Measurements from ENCODE around the gene EFCC1.

The EFCC1 gene, protein sequence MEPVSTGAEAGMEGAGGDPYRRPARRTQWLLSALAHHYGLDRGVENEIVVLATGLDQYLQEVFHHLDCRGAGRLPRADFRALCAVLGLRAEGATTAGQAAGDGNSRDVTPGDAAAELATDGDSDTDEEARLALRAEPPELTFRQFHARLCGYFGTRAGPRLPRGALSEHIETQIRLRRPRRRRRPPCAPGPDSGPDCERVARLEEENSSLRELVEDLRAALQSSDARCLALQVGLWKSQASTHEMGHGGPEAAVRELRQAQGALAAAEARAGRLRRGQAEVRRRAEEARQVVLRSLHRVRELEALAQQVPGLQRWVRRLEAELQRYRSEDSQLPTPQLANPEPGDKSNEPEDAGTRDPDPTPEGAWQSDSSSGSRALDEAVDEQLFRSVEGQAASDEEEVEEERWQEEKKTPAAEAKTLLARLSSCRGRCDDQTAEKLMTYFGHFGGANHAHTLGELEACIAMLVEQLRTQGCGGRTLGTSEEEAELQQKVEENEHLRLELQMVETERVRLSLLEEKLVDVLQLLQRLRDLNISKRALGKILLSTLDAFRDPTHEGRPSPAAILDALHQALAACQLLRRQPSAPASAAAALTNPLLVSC

DNA sequence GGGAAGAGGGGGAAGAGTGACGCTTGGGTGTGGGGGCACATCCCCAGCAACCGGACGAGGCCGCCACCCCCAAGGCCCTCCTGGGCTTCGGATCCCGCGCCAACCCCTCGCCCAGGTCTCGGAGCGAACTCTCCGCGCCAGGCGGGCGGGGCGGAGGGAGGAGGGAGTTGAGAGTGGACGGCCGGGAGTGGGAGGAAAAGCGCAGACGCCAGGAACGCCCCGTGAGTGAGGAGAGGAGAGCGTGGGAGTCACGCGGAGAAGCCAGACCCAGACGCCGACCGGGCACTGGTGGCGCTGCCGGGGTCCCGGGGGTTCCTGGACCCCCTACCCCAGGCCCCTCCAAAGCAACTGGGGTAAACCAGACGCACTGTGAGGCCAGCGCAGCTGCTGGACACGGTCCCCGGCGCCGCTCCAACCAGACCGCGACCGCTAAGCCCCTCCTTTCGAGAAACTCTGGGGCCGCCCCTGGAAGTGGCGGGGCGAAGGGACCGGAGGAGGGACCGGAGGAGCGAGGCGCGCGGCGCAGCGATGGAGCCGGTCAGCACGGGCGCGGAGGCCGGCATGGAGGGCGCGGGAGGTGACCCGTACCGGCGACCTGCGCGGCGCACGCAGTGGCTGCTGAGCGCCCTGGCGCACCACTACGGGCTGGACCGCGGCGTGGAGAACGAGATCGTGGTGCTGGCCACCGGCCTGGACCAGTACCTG lies at the start of gene EFCC1:
Gene EFCC1 (plus strand): TSS at position 204 of the 705 bp plus-strand sequence. CDS start 325 bp downstream, at position 529.
- TF ChIP-seq, protein P1, sequence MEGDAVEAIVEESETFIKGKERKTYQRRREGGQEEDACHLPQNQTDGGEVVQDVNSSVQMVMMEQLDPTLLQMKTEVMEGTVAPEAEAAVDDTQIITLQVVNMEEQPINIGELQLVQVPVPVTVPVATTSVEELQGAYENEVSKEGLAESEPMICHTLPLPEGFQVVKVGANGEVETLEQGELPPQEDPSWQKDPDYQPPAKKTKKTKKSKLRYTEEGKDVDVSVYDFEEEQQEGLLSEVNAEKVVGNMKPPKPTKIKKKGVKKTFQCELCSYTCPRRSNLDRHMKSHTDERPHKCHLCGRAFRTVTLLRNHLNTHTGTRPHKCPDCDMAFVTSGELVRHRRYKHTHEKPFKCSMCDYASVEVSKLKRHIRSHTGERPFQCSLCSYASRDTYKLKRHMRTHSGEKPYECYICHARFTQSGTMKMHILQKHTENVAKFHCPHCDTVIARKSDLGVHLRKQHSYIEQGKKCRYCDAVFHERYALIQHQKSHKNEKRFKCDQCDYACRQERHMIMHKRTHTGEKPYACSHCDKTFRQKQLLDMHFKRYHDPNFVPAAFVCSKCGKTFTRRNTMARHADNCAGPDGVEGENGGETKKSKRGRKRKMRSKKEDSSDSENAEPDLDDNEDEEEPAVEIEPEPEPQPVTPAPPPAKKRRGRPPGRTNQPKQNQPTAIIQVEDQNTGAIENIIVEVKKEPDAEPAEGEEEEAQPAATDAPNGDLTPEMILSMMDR (IDR thresholded peaks at IDR 0.05; ENCODE audit: borderline replicate concordance, insufficient read depth, low read depth, low read length), result no peak

DNA sequence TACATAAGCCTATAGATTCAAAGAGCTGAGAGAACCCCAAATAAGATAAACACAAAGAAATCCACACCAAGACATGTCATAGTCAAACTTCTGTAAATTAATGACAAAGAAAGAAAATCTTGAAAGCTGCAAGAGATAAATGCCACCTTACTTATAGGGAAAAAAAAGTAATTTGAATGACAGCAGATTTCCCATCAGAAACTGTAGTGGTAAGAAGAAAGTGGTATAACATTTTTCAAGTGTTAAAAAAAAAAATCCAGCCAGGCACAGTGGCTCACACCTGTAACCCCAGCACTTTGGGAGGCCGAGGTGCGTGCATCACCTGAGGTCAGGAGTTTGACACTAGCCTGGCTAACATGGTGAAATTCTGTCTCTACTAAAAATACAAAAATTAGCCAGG lies 44.7 kb upstream of the EFCC1 start:
- TF ChIP-seq, protein P1 (IDR thresholded peaks at IDR 0.05; ENCODE audit: borderline replicate concordance, insufficient read depth, low read depth, low read length), result no peak
- H3K4me3 ChIP-seq (ENCODE audit: low read depth, low read length), result no peak overlapping the region

More for the DNA sequence above, at the start of gene EFCC1:
- no peak within 1 kb of the TSS for H3K4me3 ChIP-seq (ENCODE audit: low read depth, low read length)

- TF ChIP-seq, protein P1 (IDR thresholded peaks at IDR 0.05; ENCODE audit: borderline replicate concordance, insufficient read depth, low read depth, low read length), result no peak
- no peak overlapping the region for H3K4me3 ChIP-seq (ENCODE audit: low read depth, low read length)
Measured at GRCh38 chr3:128965280-128965679, 35.8 kb upstream of the EFCC1 start.

GRCh38 chr3:128965818-128966217 lies 35.3 kb upstream of the EFCC1 start:
- TF ChIP-seq, protein P1 (IDR thresholded peaks at IDR 0.05; ENCODE audit: borderline replicate concordance, insufficient read depth, low read depth, low read length), result no peak
- H3K4me3 ChIP-seq (ENCODE audit: low read depth, low read length), result no peak overlapping the region

GRCh38 chr3:128967748-128968355 lies 33.3 kb upstream of the EFCC1 start:
- TF ChIP-seq, protein P1 (IDR thresholded peaks at IDR 0.05; ENCODE audit: borderline replicate concordance, insufficient read depth, low read depth, low read length), result no peak
- H3K4me3 ChIP-seq (ENCODE audit: low read depth, low read length), result no peak overlapping the region

DNA sequence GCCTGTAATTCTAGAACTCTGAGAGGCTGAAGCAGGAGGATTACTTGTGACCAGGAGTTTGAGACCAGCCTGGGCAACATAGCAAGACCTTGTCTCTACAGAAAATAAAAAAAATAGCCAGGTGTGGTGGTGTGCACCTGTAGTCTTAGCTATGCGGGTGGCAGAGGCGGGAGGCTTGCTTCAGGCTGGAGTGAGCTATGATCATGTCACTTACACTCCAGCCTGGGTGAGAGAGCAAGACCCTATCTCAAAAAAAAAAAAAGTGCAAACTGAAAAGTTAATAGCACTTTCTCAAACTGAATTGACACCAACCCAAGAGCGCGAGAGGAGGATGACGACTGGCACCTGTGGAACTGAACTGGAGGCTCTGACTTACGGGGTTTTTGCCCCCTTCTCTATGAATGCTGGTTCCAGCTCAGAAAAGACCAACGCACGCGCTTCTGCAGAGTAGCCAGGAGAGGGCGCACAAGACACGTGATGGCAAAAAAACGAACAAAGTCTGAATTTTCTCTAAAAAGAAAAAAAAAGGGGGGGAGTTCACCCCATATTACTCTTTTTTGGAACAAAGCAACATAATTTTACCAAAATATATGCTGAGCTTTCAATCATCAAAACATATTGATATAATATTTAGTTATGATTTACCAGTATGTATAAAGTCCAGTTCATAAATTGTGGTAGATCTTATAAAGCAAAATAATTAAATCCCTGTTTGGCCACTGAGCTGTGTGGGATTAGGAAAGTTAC lies 30.9 kb upstream of the EFCC1 start:
- TF ChIP-seq, protein P1 (IDR thresholded peaks at IDR 0.05; ENCODE audit: borderline replicate concordance, insufficient read depth, low read depth, low read length), result peak; percentile 79
- H3K4me3 ChIP-seq (ENCODE audit: low read depth, low read length), result no peak overlapping the region
